GM19397 (cell line): Measurements from ENCODE around the gene ZNF362.
A peak's percentile ranks its signal among the peaks of the same experiment; 100 is the strongest.

Experiments used
- ATAC-seq: cut with Tn5 transposase; IDR thresholded peaks from one replicate; pipeline ENCODE4 v1.9.1; 2021; ENCODE audit warnings: mild to moderate bottlenecking, moderate library complexity; ENCODE audit not compliant: unreplicated experiment

Gene ZNF362

GRCh38 chr1:33244143-33244808 is 12.0 kb upstream of the ZNF362 start:
- ATAC-seq: no peak

GRCh38 chr1:33244809-33245186 is 11.5 kb upstream of the ZNF362 start:
- no peak for ATAC-seq

DNA sequence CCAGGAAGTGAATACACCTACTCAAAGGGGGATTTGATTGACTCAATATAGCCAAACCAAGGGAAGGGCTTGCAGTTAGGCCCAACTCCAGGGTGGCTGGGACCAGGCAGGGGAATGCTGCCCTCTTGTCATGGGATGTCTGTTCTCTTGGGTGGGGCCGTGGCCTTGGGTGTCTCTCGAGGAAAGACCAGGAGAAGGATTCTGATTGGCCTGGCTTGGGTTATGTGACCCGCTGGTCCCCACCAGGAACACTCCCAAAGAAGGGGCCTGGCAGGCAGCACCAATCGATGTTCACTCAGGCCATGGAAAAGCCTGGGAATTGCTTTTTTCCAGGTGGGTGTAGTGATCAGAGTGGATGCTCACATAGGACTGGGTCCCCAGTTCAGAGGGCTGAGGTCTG is 10.1 kb upstream of the ZNF362 start:
- ATAC-seq: no peak

DNA sequence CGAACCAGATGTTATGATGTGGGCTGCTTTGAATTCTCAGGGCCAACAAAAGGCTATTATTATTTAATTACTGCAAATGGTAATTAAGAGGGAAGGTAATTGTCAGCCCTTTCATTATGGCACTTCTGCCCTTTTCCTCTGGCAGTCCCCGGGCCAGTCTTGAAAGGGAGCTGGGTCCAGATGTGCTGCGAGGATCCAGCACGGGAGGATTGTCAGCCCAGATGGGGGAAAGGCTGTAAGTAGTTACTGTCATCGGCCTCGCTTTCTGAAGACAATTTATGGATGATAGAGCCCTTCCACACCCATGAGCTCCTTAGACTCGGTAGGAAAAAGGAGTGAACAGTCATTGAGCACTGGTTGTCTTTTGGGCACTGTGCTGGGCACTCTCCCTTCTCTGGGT is 8.7 kb upstream of the ZNF362 start:
- ATAC-seq: no peak

GRCh38 chr1:33248244-33248643 is 8.0 kb upstream of the ZNF362 start:
- ATAC-seq: no peak

GRCh38 chr1:33249422-33249821 is 6.9 kb upstream of the ZNF362 start:
- no peak for ATAC-seq

DNA sequence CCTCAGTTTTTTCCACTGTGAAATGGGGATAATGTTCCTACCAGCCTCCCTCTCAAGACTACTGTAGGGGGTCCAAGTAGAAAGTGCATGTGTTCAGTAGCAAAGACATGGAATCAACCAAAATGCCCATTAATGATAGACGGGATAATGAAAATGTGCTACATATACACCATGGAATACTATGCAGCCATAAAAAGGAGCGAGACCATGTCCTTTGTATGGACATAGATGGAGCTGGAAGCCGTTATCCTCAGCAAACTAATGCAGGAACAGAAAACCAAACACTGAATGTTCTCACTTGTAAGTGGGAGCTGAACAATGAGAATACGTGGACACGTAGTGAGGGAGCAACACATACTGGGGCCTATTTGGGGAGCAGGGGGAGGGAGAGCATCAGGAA is 6.1 kb upstream of the ZNF362 start:
- ATAC-seq: no peak

GRCh38 chr1:33250724-33251123 is 5.6 kb upstream of the ZNF362 start:
- no peak for ATAC-seq

DNA sequence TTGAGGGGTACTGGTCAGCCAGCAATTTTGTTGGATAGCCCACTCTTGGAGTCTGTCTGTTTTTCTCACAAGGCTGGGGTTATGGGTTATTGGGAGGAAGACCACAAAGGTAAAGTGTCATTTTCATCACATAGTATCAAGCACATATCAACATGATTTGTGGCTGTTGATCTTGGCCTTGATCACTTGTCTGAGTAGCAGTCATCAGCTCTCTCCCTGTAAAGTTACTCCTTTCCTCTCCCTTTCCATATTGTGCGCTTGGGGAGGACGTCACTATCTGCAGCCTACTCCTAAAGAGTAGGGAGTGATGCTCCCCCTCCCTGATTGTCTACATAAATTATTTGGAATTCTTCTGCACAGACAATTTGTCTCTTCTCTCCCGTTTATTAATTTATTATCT is 1.8 kb upstream of the ZNF362 start:
- ATAC-seq: no peak

DNA sequence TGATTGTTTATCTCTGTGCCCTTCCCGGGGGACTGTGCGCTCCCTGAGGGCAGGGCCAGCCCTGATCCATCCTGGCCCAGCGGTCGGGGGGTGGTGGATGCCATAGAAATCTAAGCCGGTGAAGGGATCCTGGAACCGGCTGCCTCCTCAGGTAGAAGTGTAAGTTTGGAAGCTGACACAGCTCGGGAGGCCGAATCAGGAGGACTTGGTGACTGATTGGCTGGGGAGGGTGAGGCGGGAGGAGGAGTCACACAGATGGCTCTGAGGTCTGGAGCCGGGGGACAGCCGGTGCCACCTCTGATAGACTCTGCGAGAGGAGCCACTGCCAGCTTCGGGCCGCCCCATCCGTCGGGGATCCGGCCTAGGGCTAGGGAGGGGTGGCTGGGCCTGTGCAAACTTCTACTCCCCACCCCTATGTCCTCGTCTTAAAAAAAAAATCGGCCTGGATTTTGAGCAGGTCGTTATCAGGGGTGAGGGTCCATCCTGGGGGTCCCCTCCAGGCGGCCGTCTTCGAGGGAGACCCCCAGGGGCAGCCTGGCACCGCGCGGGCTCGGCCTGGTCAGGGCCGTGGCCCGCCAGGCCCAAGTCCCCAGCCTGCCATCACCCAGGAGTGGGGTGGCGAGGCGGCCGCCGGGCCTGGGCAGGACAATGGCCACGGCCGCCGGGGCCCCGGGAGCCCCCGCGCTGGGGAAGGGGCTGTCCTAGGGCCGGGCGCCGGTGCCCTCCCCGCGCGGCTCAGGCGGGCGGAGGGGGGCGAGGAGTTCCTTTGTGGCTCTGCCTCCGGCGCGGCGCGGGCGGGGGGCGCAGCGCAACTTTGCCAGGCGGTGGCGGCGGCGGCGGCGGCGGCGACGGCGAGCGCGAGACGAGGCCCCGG is 708 bp upstream of the ZNF362 start:
- ATAC-seq: peak; percentile 18

DNA sequence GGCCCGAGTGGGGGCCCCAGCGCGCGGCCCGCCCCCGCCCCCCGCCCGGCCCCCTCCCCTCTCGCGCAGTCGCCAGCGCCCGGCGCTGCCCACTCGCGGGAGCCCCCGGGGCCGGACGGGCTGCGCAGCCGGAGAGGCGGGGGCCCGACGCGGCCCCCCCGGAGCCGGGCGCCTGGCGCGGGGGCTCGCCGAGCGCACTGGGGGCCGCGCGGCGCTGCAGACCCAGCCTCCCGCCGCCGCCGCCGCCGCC is 146 bp upstream of the ZNF362 start:
- peak; percentile 35 for ATAC-seq

- no peak for ATAC-seq
Measured at GRCh38 chr1:33257207-33257771, 997 bp downstream of the ZNF362 start.

GRCh38 chr1:33257772-33258712 is 1.8 kb downstream of the ZNF362 start:
- no peak for ATAC-seq

GRCh38 chr1:33258788-33259274 is 2.5 kb downstream of the ZNF362 start:
- no peak for ATAC-seq

GRCh38 chr1:33259879-33260278 is 3.6 kb downstream of the ZNF362 start:
- ATAC-seq: no peak

DNA sequence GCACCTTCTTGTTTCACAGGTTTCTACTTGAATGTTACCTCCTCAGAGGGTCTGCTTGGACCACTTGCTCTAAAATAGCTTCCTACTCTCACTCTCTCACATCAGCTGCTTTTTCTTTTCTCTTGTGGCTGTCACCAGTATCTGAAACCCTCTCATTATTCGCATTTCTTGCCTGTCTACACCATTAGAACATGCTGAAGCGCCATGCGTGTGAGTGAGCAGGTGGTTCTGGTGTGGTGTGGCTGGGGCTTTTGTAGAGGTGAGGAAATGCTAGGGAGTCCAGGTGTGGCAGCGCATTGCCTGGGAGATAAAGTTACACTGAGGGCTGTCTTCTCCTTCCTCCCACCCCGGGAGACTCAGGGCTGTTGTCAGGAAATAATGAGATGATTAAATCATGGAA is 4.1 kb downstream of the ZNF362 start:
- ATAC-seq: no peak

- ATAC-seq: no peak
Measured at GRCh38 chr1:33261344-33261743, 5.1 kb downstream of the ZNF362 start.

GRCh38 chr1:33263890-33264504 is 7.7 kb downstream of the ZNF362 start:
- no peak for ATAC-seq

GRCh38 chr1:33265780-33266605 is 9.7 kb downstream of the ZNF362 start:
- no peak for ATAC-seq

DNA sequence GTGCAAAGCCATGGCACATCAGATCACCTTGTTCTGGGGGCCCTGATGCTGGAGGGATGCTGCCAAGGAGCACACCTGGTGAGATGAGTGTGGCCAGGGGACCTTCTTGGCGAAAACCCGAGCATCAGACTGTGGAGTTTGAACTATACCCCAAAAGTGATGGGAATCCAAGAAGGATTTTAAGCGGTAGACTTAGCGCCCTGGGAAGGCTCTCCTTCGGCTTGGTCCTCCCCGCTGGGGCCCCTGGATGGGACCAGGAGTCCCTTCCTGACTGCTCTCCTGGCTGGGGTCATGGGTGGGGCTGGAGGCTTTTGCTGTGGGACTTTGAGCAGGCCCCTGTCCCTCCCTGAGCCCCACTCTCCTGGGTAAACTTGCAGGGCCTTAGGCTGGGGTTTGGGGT is 10.5 kb downstream of the ZNF362 start:
- ATAC-seq: no peak
